ENCODE data around the gene SLC35B1. TPM values are rescaled to one million over a fixed set of nuclear protein-coding genes. Genes with fewer than 3 reads are reported as not detected.
"Not testable (repeated sequence)": the region's sequence is repeated elsewhere in the genome, so short reads cannot be mapped to it uniquely, and the experiment has no call there.

SLC35B1 gene
- polyA plus RNA-seq, 6 donors from 2014 or later: 20.6 to 47.5 (median 25.7) TPM

DNA sequence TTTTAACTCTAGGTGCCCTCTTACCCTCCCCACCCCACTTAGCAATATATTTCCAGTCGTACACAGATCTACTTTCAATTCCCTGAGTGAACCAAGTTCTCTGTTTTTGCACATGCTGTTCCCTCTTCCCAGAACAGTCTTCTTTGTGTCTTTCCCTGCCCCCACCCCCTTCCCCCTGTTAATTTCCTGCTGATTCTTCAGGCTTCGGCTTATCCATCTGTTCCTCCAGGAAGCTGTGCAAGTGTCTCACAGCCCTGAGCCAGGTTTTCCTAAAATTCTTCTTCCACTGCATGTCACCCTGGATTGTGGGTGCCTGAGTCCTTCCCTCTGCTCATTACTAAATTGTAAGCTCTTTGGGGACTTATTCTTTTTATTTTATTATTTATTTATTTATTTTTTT lies 17.5 kb downstream of the SLC35B1 start:
- H3K4me3 Mint-ChIP-seq: no peak overlapping the region
- no peak for DNase-seq
- no peaks in the 10 kb centered on the region for H3K27me3 Mint-ChIP-seq
- H3K36me3 Mint-ChIP-seq: no peaks in the 10 kb centered on the region
- H3K4me1 Mint-ChIP-seq: peaks cover 20 to 31% (median 27%) of the 10 kb centered on the region in 3 donors
- no peak overlapping the region for H3K27ac Mint-ChIP-seq
- no peak for ATAC-seq (ENCODE audit: low read depth in 2 of 2)
- H3K9me3 Mint-ChIP-seq: no peaks in the 10 kb centered on the region

GRCh38 chr17:49688848-49689247 lies 18.9 kb downstream of the SLC35B1 start:
- ATAC-seq (ENCODE audit: low read depth in 2 of 2) (no peak), DNase-seq (no peak)
- Mint-ChIP-seq H3K9me3 (no peaks in the 10 kb centered on the region), H3K27ac (peak overlapping the region in 2 of 6 donors; percentile 5 to 33), H3K4me3 (peak overlapping the region in 3 of 8 donors; percentile 9 to 37 (median 22)), H3K36me3 (no peaks in the 10 kb centered on the region), H3K27me3 (no peaks in the 10 kb centered on the region), H3K4me1 (peaks cover 14 to 24% (median 22%) of the 10 kb centered on the region in 3 donors)

DNA sequence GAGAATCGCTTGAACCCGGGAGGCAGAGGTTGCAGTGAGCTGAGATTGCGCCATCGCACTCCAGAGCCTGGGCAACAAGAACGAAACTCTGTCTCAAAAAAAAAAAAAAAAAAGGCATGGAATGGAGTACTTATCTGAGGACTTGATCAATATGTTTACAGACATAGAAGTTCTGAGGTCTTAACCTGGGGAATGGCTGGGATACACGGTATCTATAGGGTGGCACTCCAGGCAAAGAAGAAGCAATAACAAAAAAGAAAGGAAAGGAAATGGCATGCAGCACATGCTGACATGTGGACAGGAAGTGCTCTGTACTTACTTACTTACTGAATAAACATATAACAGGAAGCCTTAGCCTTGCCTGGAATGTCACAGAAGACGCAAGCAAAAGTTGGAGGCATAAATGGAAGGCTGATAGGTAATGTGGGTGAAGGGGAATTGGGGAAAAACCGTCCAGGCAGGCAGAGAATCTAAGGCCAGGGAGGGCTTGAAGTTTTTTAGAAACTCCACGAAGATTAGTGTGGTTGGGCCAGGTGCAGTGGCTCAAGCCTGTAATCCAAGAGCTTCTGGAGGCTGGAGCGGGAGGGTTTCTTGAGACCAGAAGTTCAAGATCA lies 19.8 kb downstream of the SLC35B1 start:
- Mint-ChIP-seq H3K4me1 (peaks cover 14 to 24% (median 22%) of the 10 kb centered on the region in 3 donors), H3K9me3 (no peaks in the 10 kb centered on the region), H3K27me3 (no peaks in the 10 kb centered on the region), H3K27ac (peak overlapping the region; percentile 60 to 94 (median 78)), H3K4me3 (peak overlapping the region; percentile 8 to 87 (median 66)), H3K36me3 (no peaks in the 10 kb centered on the region)
- no peak for DNase-seq
- ATAC-seq (ENCODE audit: low read depth in 2 of 2): peak; percentile 61 to 69

- peaks cover 20 to 24% (median 22%) of the 10 kb centered on the region in 3 donors for H3K4me1 Mint-ChIP-seq
- DNase-seq (no peak), ATAC-seq (ENCODE audit: low read depth in 2 of 2) (no peak)
- no peaks in the 10 kb centered on the region for H3K36me3 Mint-ChIP-seq
- peak overlapping the region in 2 of 6 donors; percentile 37 to 44 for H3K27ac Mint-ChIP-seq
- no peaks in the 10 kb centered on the region for H3K27me3 Mint-ChIP-seq
- no peak overlapping the region for H3K4me3 Mint-ChIP-seq
- H3K9me3 Mint-ChIP-seq: peaks cover 0 to 3% (median 0%) of the 10 kb centered on the region in 7 donors
Measured at GRCh38 chr17:49681106-49681979, 26.4 kb downstream of the SLC35B1 start.

DNA sequence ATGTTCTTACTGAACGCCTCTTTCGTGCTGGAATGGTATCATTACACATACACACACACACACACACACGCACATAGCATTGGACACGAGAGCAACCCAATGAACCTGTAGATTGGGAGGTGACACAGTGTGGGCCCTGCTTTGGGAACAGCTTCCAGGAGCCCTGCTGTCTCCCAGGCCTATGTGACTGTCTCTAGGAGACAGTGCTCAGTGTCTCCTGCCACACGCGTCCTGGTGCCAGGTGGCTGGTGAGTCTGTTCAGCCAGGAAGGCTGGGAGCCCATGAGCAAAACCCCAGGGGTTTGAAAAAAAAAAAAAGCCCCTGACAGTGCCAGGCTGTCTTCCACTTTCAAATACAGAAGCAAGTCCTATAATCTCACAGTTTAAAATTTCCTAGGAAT lies 27.4 kb downstream of the SLC35B1 start:
- Mint-ChIP-seq H3K36me3 (peaks cover 0 to under 1% of the 10 kb centered on the region in 2 donors), H3K4me3 (no peak overlapping the region), H3K27ac (no peak overlapping the region), H3K9me3 (peaks cover 0 to 3% (median 0%) of the 10 kb centered on the region in 7 donors), H3K27me3 (no peaks in the 10 kb centered on the region), H3K4me1 (peaks cover 25 to 35% (median 32%) of the 10 kb centered on the region in 3 donors)
- DNase-seq (no peak), ATAC-seq (ENCODE audit: low read depth in 2 of 2) (no peak)

DNA sequence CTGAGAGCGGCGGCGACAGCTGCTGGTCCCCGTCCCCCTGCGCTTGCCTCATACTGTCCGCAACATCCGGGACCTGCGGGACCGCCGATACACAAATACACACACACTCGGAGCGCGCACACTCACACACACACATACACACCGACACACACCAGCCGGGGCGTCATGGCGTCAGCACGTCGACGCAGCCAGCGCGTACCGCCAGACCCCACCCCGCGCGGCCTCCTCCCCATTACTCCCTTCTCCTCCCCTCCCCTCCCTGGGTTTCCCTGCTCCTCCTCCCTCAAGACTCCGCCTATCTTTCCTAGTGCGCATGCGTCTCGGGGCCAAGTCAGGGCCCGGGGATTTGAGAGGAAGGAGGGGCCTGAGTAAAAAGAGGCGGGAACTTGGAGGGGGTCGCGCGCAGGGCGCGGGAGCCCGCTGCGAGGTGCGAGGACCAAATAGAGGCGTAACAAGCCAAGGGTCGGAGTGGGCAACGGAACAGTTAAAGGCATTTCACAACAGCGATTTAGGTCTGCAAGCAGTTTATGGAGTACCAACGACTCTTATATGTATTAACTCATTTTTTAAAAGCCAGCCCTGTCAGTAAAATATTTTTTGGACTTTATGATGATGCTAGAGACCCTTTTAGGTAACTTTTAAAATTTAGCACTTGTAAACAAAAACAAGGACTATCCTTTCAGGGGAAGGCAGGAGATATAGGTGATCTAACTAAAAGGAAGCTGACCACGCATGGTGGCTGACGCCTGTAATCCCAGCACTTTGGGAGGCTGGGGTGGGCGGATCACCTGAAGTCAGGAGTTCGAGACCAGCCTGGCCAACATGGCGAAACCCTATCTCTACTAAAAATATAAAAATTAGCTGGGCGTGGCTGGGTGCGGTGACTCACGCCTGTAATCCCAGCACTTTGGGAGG lies 29.6 kb downstream of the SLC35B1 start, which contains the start of gene SPOP:
SPOP (minus strand) TSS at position 165 of the 915 bp plus-strand sequence. CDS start 55,287 bp downstream, outside the sequence.
- Mint-ChIP-seq H3K27ac (peak within 1 kb of the TSS; percentile 99 to 100 (median 99)), H3K27me3 (no peaks in the 10 kb centered on the region), H3K36me3 (peaks cover 0 to 12% of the 10 kb centered on the region in 2 donors), H3K9me3 (peaks cover 0 to 3% (median 0%) of the 10 kb centered on the region in 7 donors), H3K4me1 (peaks cover 40 to 51% (median 48%) of the 10 kb centered on the region in 3 donors), H3K4me3 (peak within 1 kb of the TSS; percentile 81 to 100 (median 98))
- ATAC-seq (ENCODE audit: low read depth in 2 of 2) (peak; percentile 77 to 80), DNase-seq (peak; percentile 98)

DNA sequence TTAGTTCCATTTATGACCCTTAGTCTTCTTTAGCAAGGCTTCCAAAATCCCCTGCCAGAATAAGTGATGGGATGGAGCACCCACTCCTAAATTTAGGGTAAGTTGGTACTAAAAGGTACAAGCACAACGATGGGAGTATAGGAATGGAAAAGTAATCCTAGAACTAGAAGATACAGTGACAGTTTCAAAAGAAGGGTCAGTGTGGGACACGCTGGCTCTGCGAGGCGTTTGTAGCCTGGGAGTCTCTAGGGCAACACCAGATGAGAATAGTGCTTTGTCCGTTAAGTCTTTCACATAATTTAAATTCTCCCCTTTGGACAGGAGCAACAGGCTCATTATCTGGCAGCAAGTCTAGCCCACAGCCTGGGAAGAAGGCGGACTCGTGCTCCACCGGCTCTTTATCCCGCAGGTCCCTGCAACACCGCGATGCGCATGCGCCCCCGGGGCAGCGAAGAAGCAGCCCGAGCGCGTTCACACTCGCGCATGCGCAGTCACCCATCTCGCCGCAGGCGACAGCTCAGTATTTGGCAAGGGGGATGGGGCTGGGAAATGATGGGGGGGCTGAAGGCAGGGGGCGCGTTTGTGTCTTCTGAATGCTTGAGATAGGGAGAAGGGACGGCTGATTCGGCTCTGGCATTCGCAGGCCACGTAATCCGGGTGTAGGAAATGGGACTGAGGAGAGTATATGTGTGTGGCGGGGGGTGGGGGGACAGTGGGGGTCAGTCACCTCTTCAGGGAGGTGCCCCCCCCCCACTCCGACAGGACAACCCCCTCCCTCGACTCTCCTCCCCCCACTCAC lies 30.4 kb downstream of the SLC35B1 start:
- Mint-ChIP-seq H3K4me3 (peak overlapping the region; percentile 81 to 100 (median 98)), H3K36me3 (peaks cover 0 to 12% of the 10 kb centered on the region in 2 donors), H3K27ac (peak overlapping the region; percentile 99 to 100 (median 99)), H3K9me3 (peaks cover 0 to 3% (median 0%) of the 10 kb centered on the region in 7 donors), H3K4me1 (peaks cover 44 to 57% (median 54%) of the 10 kb centered on the region in 3 donors), H3K27me3 (no peaks in the 10 kb centered on the region)
- DNase-seq: peak; percentile 90
- peak; percentile 41 to 45 for ATAC-seq (ENCODE audit: low read depth in 2 of 2)

DNA sequence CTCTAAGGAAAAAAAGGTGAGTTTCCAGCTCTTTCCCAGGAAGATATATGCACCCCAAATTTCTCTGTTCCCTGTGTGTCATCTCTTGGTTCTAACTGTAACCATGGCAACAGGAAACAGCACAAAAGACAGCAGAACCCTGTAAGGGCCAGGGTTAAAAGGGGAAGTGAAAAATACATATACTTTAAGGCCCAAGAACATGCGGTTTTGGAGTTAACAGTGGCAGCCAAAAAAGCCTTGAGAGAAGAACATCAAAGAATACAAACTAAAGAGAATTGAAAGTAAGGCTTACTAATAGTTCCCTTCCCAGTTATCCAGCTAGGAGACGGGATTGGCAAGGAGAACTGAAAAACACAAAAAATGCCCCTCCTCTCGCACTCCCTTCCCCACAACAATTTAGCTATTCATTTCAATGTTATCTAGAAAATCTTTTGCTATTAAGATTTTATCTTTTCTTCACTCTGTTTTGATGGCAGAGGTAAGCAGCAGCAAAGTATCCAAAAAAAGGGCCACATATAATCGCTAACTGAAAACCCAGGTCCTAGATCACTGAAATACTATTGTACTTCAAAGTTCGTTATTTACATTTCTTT lies 31.4 kb downstream of the SLC35B1 start:
- DNase-seq (peak; percentile 89), ATAC-seq (ENCODE audit: low read depth in 2 of 2) (peak; percentile 66 to 72)
- H3K36me3 Mint-ChIP-seq: peaks cover 0 to 12% of the 10 kb centered on the region in 2 donors
- H3K27me3 Mint-ChIP-seq: no peaks in the 10 kb centered on the region
- H3K4me3 Mint-ChIP-seq: peak overlapping the region; percentile 81 to 100 (median 98)
- peaks cover 0 to 3% (median 0%) of the 10 kb centered on the region in 7 donors for H3K9me3 Mint-ChIP-seq
- peak overlapping the region; percentile 99 to 100 (median 99) for H3K27ac Mint-ChIP-seq
- peaks cover 44 to 57% (median 55%) of the 10 kb centered on the region in 3 donors for H3K4me1 Mint-ChIP-seq

DNA sequence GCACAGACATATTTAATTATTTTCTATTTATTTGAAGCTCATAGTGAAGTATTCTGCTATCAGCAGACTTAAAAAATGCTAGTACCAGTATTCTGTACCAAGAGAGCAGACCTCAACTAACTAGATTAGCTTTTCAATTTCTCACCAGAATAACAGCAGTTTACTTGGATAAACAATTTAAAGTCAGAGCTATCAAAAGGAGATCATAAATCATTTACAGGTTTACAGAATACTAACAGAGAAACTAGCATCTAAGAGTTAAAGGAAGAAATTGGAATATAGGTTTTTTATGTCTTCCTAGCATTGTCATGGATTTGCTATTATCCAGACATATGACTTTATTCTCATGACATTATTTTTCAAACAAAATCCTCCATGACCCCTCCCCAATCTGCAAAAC lies 33.3 kb downstream of the SLC35B1 start:
- Mint-ChIP-seq H3K36me3 (peaks cover 0 to 12% of the 10 kb centered on the region in 2 donors), H3K4me1 (peaks cover 44 to 57% (median 56%) of the 10 kb centered on the region in 3 donors), H3K9me3 (peaks cover 0 to 3% (median 0%) of the 10 kb centered on the region in 7 donors), H3K27me3 (no peaks in the 10 kb centered on the region), H3K27ac (peak overlapping the region; percentile 99 to 100 (median 99)), H3K4me3 (no peak overlapping the region)
- ATAC-seq (ENCODE audit: low read depth in 2 of 2) (no peak), DNase-seq (no peak)

DNA sequence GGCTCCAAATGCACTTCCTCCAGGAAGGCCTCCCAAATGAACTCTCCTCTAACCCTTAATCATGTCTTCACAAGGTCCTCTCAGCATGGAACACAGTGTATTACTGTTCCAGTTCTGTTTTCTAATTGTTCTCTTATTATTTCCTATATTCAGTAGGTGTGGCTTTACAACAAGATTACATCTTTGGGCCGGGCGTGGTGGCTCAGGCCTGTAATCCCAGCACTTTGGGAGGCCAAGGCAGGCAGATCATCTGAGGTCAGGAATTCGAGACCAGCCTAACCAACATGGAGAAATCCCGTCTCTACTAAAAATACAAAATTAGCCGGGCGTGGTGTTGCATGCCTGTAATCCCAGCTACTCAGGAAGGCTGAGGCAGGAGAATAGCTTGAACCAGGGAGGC lies 34.1 kb downstream of the SLC35B1 start:
- peak overlapping the region in 5 of 6 donors; percentile 69 to 99 (median 86) for H3K27ac Mint-ChIP-seq
- not testable (repeated sequence) for DNase-seq; ATAC-seq (ENCODE audit: low read depth in 2 of 2); H3K27me3 Mint-ChIP-seq; H3K9me3 Mint-ChIP-seq
- H3K36me3 Mint-ChIP-seq: peaks cover 0 to 12% of the 10 kb centered on the region in 2 donors
- H3K4me3 Mint-ChIP-seq: peak overlapping the region in 1 of 8 donors; percentile 47
- peaks cover 44 to 57% (median 56%) of the 10 kb centered on the region in 3 donors for H3K4me1 Mint-ChIP-seq

DNA sequence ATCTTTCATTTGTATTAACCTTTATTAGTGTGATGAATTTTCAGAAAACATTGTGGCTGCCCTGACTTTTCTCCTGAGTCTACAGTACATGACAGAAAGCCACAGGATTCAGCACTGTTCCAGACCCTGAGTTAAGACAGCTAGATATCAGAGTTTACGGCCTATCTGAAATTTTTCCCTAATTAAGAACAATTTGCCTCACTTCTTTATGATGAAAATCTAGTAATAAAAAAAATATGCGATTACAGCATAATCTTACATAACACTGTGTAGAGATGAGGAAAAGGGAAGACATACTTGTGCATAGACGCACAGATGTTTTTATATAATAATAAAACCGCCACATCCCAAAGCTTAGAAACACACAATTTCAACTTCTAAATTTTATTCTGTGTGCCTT lies 37.1 kb downstream of the SLC35B1 start:
- Mint-ChIP-seq H3K4me1 (peaks cover 26 to 46% (median 31%) of the 10 kb centered on the region in 3 donors), H3K27me3 (no peaks in the 10 kb centered on the region), H3K4me3 (no peak overlapping the region), H3K27ac (peak overlapping the region in 4 of 6 donors; percentile 36 to 80 (median 50)), H3K36me3 (peaks cover 0 to 12% of the 10 kb centered on the region in 2 donors), H3K9me3 (no peaks in the 10 kb centered on the region)
- ATAC-seq (ENCODE audit: low read depth in 2 of 2) (no peak), DNase-seq (no peak)

Data from naive B cell (primary cell).